Neutrophil (primary cell): Measurements from ENCODE around the gene BAZ2B.

ENCODE experiments used
- H3K27ac ChIP-seq: fragments of 200-600 bp; sonication (generic); 2 replicates; pipeline ENCODE4 v1.5.1; 2016; ENCODE audit warnings: mild to moderate bottlenecking, moderate library complexity
- H3K27me3 ChIP-seq: fragments of 200-600 bp; sonication (generic); 2 replicates; pipeline ENCODE4 v1.6.0; 2016; ENCODE audit warnings: mild to moderate bottlenecking
- H3K36me3 ChIP-seq: fragments of 200-600 bp; sonication (generic); 2 replicates; pipeline ENCODE4 v1.5.1; 2017
- H3K4me1 ChIP-seq, 2 experiments: fragments of 200-600 bp in 1 of 2; sonication (generic) in 1 of 2; 1 replicate in 1 of 2; 2 replicates in 1 of 2; pipeline versions ENCODE4 v1.5.1 to v1.6.1; 2013 to 2016; ENCODE audit warnings: low read depth in 1 of 2, low read length in 1 of 2, mild to moderate bottlenecking in 1 of 2, moderate library complexity in 1 of 2; ENCODE audit not compliant: control insufficient read depth in 1 of 2, insufficient read depth in 1 of 2
- H3K4me3 ChIP-seq, 2 experiments: fragments of 200-600 bp in 1 of 2; sonication (generic) in 1 of 2; 1 replicate in 1 of 2; 2 replicates in 1 of 2; pipeline ENCODE4 v1.5.1; 2013 to 2016; ENCODE audit warnings: low read depth in 1 of 2, low read length in 1 of 2, mild to moderate bottlenecking in 1 of 2, moderate library complexity in 1 of 2
- H3K9me3 ChIP-seq: fragments of 200-600 bp; sonication (generic); 2 replicates; pipeline ENCODE4 v1.5.1; 2016
- TF ChIP-seq, protein P1 (sequence below): fragments of 200-600 bp; sonication (generic); IDR thresholded peaks from 2 replicates; pipeline ENCODE4 v1.5.1; 2016; ENCODE audit warnings: antibody characterized with exemption

BAZ2B gene

DNA sequence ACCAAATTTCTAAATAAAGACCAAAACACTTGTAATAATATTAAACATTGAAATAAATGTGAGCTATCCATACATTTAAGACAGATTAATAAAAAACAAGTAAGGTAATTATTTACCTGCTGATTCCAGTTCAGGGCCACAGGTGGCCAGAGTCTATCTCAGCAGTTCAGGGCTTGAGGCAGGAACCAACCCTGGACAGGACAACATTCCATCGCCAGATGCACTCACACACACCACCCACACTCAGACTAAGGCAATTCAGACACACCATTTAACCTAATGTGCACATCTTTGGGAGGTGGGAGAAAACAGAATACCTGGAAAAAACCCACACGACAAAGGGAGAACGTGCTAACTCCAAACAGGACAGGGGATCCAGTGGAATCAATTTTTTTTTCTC, 315.8 kb downstream of the BAZ2B start:
- no peak overlapping the region for H3K4me3 ChIP-seq
- H3K9me3 ChIP-seq: no peaks in the 10 kb centered on the region
- no peaks in the 10 kb centered on the region for H3K36me3 ChIP-seq
- no peak overlapping the region for H3K27ac ChIP-seq
- TF ChIP-seq, protein P1, sequence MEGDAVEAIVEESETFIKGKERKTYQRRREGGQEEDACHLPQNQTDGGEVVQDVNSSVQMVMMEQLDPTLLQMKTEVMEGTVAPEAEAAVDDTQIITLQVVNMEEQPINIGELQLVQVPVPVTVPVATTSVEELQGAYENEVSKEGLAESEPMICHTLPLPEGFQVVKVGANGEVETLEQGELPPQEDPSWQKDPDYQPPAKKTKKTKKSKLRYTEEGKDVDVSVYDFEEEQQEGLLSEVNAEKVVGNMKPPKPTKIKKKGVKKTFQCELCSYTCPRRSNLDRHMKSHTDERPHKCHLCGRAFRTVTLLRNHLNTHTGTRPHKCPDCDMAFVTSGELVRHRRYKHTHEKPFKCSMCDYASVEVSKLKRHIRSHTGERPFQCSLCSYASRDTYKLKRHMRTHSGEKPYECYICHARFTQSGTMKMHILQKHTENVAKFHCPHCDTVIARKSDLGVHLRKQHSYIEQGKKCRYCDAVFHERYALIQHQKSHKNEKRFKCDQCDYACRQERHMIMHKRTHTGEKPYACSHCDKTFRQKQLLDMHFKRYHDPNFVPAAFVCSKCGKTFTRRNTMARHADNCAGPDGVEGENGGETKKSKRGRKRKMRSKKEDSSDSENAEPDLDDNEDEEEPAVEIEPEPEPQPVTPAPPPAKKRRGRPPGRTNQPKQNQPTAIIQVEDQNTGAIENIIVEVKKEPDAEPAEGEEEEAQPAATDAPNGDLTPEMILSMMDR: no peak
- no peaks in the 10 kb centered on the region for H3K27me3 ChIP-seq
- H3K4me1 ChIP-seq: no peaks in the 10 kb centered on the region

- no peaks in the 10 kb centered on the region for H3K9me3 ChIP-seq
- no peak overlapping the region for H3K27ac ChIP-seq
- H3K4me3 ChIP-seq: no peak overlapping the region
- H3K4me1 ChIP-seq: no peaks in the 10 kb centered on the region
- no peaks in the 10 kb centered on the region for H3K27me3 ChIP-seq
- H3K36me3 ChIP-seq: no peaks in the 10 kb centered on the region
- TF ChIP-seq, protein P1: no peak
Measured at GRCh38 chr2:159298967-159299366, 317.4 kb downstream of the BAZ2B start.

GRCh38 chr2:159297042-159297707, 319.2 kb downstream of the BAZ2B start:
- Histone ChIP-seq H3K4me3 (no peak overlapping the region), H3K27me3 (no peaks in the 10 kb centered on the region), H3K4me1 (no peaks in the 10 kb centered on the region), H3K27ac (no peak overlapping the region), H3K9me3 (no peaks in the 10 kb centered on the region), H3K36me3 (no peaks in the 10 kb centered on the region)
- TF ChIP-seq, protein P1: no peak

GRCh38 chr2:159292157-159292556, 324.2 kb downstream of the BAZ2B start:
- Histone ChIP-seq H3K27ac (no peak overlapping the region), H3K4me3 (no peak overlapping the region), H3K9me3 (no peaks in the 10 kb centered on the region), H3K36me3 (no peaks in the 10 kb centered on the region), H3K27me3 (no peaks in the 10 kb centered on the region), H3K4me1 (peaks cover 11 to 12% of the 10 kb centered on the region in 2 experiments)
- TF ChIP-seq, protein P1: no peak

- H3K4me3 ChIP-seq: no peak overlapping the region
- no peaks in the 10 kb centered on the region for H3K9me3 ChIP-seq
- no peaks in the 10 kb centered on the region for H3K36me3 ChIP-seq
- TF ChIP-seq, protein P1: no peak
- H3K4me1 ChIP-seq: peaks cover 24 to 25% of the 10 kb centered on the region in 2 experiments
- no peaks in the 10 kb centered on the region for H3K27me3 ChIP-seq
- H3K27ac ChIP-seq: no peak overlapping the region
Measured at GRCh38 chr2:159290289-159290907, 325.9 kb downstream of the BAZ2B start.
